ENCODE results near the gene MUC5AC. TPM values are rescaled to one million over a fixed set of nuclear protein-coding genes. Genes with fewer than 3 reads are reported as not detected.

MUC5AC gene
- total and polyA plus RNA-seq, 2 of the 13 experiments (the other 11 are each of a cell fraction or from before 2014, with no cell fraction given): under 0.01 TPM; not detected in 1

- TF ChIP-seq ZSCAN5A (CRISPR knock-in tag; IDR thresholded peaks at IDR 0.05; ENCODE audit: borderline replicate concordance) (no peak), AHR (CRISPR knock-in tag; IDR thresholded peaks at IDR 0.05) (no peak), MAFF (IDR thresholded peaks at IDR 0.05; ENCODE audit: low read depth, low read length) (no peak), FOSL2 (CRISPR knock-in tag; IDR thresholded peaks at IDR 0.05) (no peak), TCF7L2 (IDR thresholded peaks at IDR 0.05; ENCODE audit: low read depth, low read length) (no peak)
Observed at GRCh38 chr11:1207401-1208143, 49.8 kb downstream of the MUC5AC start (continued).

GRCh38 chr11:1208144-1208393, 50.3 kb downstream of the MUC5AC start:
- ChIA-PET CTCF (ENCODE audit: low intra/inter-chr PET ratio, low total read pairs) (no interaction called here), POLR2A (no interaction called here)
- DNase-seq (ENCODE audit: low spot score) (no peak), ATAC-seq (peak; percentile 24; the same call in 2 of the 3 replicates), FAIRE-seq (no peak)
- peaks cover 18% of the 10 kb centered on the region for H3K9me3 ChIP-seq (ENCODE audit: low read length)
- in situ Hi-C loops (cut with HindIII; ENCODE audit: extremely low pct_ligation_motif_present, low pct_unique_long_range_greater_than_20kb) (no loop called here), intact Hi-C loops (cut with micrococcal nuclease; ENCODE audit: unreplicated experiment) (loop anchor here (10.0 kb wide), 1 partner anchor 57 kb away; no protein-coding TSS in a partner anchor)
- BruUV-seq (replicated peaks): no TSS peak
- H4K20me1 ChIP-seq (ENCODE audit: insufficient read depth, low read length): no peaks in the 10 kb centered on the region
- no peak overlapping the region for H3K4me3 ChIP-seq (replicated peaks in 1 of 3; ENCODE audit: insufficient read depth in 1 of 3, low read depth in 2 of 3, low read length in 3 of 3)
- H3K79me2 ChIP-seq (ENCODE audit: insufficient read depth, low read length): no peaks in the 10 kb centered on the region
- H3K4me2 ChIP-seq (ENCODE audit: low read depth, low read length): no peak overlapping the region
- no peak overlapping the region for H3K9ac ChIP-seq (ENCODE audit: insufficient read depth, low read depth, low read length)
- no peak overlapping the region for H2AFZ ChIP-seq (ENCODE audit: low read length)
- H3K36me3 ChIP-seq (replicated peaks in 1 of 2; ENCODE audit: control insufficient read depth in 1 of 2, insufficient read depth in 2 of 2, low read length in 2 of 2): no peaks in the 10 kb centered on the region
- WGBS (ENCODE audit: low lambda C conversion rate): 49% methylated on average over 6 of the region's 6 CpGs
- H3K4me1 ChIP-seq (ENCODE audit: insufficient read depth, low read length): 0 out of 2 replicates have a peak, but pooled peaks cover 5% of the 10 kb centered on the region
- H3K27ac ChIP-seq (ENCODE audit: extremely low read length, insufficient read depth, low read length): no peak overlapping the region
- peaks cover 32 to 70% of the 10 kb centered on the region in 2 experiments; a peak in 4 of 5 replicates for H3K27me3 ChIP-seq (ENCODE audit: control insufficient read depth in 1 of 2, insufficient read depth in 2 of 2, low read length in 2 of 2)
- no peak for TF ChIP-seq NFKBIZ (CRISPR knock-in tag; IDR thresholded peaks at IDR 0.05)
- no peak for TF ChIP-seq ARID5B (CRISPR knock-in tag; IDR thresholded peaks at IDR 0.05)
- TF ChIP-seq SMAD1 (CRISPR knock-in tag; IDR thresholded peaks at IDR 0.05; ENCODE audit: borderline replicate concordance, low read depth): no peak
- no peak for TF ChIP-seq ZFP62 (CRISPR knock-in tag; IDR thresholded peaks at IDR 0.05)
- TF ChIP-seq CEBPG (CRISPR knock-in tag; IDR thresholded peaks at IDR 0.05): no peak
- no peak for TF ChIP-seq RFX5 (IDR thresholded peaks at IDR 0.05; ENCODE audit: low read depth, low read length)
- TF ChIP-seq HNRNPK (IDR thresholded peaks at IDR 0.05; ENCODE audit: low read depth, low read length, poor library complexity, severe bottlenecking): no peak
- no peak for TF ChIP-seq ZFP91 (CRISPR knock-in tag; IDR thresholded peaks at IDR 0.05; ENCODE audit: borderline replicate concordance)
- 0 out of 2 replicates have a peak, but pooled peaks have one; percentile 33 for TF ChIP-seq RXRA (CRISPR knock-in tag; IDR thresholded peaks at IDR 0.05)
- no peak for TF ChIP-seq ZBTB20 (CRISPR knock-in tag; IDR thresholded peaks at IDR 0.05; ENCODE audit: borderline replicate concordance, low read depth)
- no peak for TF ChIP-seq ZNF567 (CRISPR knock-in tag; IDR thresholded peaks at IDR 0.05; ENCODE audit: borderline replicate concordance)
- TF ChIP-seq MTF2 (CRISPR knock-in tag; IDR thresholded peaks at IDR 0.05; ENCODE audit: borderline replicate concordance): no peak

Measured in HepG2 (cell line).